Heart left ventricle (tissue), 13 donors: ENCODE data around the gene EXOC2.

Source experiments
- POLR2A ChIP-seq, 2 donors: fragments of 450-650 bp; IDR thresholded peaks; one replicate each; pipeline ENCODE4 v1.6.1; 2017; ENCODE audit warnings: antibody characterized with exemption in 2 of 2, mild to moderate bottlenecking in 2 of 2, moderate library complexity in 2 of 2
- TF ChIP-seq, protein P1 (sequence below), 12 donors: fragments of 200-600 bp; sonication (generic) in 4 of 12; IDR thresholded peaks; one replicate each; pipeline versions ENCODE4 v1.5.0 to v1.8.0; 2018 to 2022; ENCODE audit warnings: antibody characterized with exemption in 12 of 12, mild to moderate bottlenecking in 5 of 12
- donor health status: ischemic (EF 13 %, LVEDD 7.1; RV severe dilation, severe dysfunction).
- donor health status: DM: no; HTN: yes; CAD: no.
- donor health status: DM: no; HTN: no; CAD: no.
- donor health status: ischemic (EF 25% LVEDD 6.9; RV normal size, moderate dysfunction).
- donor health status: ischemic (EF 25% LVEDD 5.7; RV mildly dilated, moderate dysfunction).
- donor health status: ischemic (EF 35%, LVEDD 5.7; RV mildly dilated, moderate dysfunction).
- donor health status: nonischemic (EF 11% LVEDD 7.7; RV severe dilation, severe dysfunction).
- donor health status: DM: yes; HTN: yes; CAD: no.
- donor health status: PGD.
- donor health status: ischemic (EF 29% LVEDD 5.4; RV normal size, mild dysfunction).
- donor health status: nonischemic (EF 23%, LVEDD 6.1; RV moderate dilation, normal function).

DNA sequence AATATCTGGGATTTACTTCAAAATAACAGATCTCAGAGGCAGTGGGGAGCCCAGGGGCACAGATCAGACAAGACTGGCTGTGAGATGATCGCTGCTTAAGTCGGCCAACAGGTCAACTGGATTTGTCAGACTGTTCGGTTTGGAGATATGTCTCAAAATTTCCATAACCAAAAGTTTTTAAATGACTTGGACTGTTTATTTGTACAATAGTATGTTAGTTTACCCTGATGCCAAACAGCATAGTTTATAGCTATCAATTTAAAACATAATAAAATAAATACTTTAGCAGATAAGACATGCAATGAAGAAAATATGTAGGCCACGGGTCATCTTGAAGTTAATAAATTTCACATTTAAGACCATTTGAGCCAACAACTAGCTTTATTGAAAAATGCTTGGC, 174.7 kb downstream of the EXOC2 start:
- TF ChIP-seq, protein P1, sequence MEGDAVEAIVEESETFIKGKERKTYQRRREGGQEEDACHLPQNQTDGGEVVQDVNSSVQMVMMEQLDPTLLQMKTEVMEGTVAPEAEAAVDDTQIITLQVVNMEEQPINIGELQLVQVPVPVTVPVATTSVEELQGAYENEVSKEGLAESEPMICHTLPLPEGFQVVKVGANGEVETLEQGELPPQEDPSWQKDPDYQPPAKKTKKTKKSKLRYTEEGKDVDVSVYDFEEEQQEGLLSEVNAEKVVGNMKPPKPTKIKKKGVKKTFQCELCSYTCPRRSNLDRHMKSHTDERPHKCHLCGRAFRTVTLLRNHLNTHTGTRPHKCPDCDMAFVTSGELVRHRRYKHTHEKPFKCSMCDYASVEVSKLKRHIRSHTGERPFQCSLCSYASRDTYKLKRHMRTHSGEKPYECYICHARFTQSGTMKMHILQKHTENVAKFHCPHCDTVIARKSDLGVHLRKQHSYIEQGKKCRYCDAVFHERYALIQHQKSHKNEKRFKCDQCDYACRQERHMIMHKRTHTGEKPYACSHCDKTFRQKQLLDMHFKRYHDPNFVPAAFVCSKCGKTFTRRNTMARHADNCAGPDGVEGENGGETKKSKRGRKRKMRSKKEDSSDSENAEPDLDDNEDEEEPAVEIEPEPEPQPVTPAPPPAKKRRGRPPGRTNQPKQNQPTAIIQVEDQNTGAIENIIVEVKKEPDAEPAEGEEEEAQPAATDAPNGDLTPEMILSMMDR (IDR thresholded peaks at IDR 0.05): no peak
- no peak for TF ChIP-seq POLR2A (IDR thresholded peaks at IDR 0.05)
